WI38 (cell line): ENCODE results near the gene SSNA1.

Source experiments
- H3K4me3 ChIP-seq: 2 replicates; pipeline ENCODE4 v1.5.1; 2011; ENCODE audit warnings: low read depth, mild to moderate bottlenecking, control low read depth, low read length
- CTCF ChIP-seq: IDR thresholded peaks from 2 replicates; pipeline ENCODE4 v1.5.1; 2012; ENCODE audit warnings: low read depth, mild to moderate bottlenecking, control low read depth, low read length

The SSNA1 gene

GRCh38 chr9:137232510-137232909, 44.0 kb downstream of the SSNA1 start:
- H3K4me3 ChIP-seq, result no peak overlapping the region
- no peak for TF ChIP-seq CTCF

GRCh38 chr9:137233143-137233980, 44.9 kb downstream of the SSNA1 start:
- no peak for TF ChIP-seq CTCF
- H3K4me3 ChIP-seq, result no peak overlapping the region

- no peak for TF ChIP-seq CTCF
- no peak overlapping the region for H3K4me3 ChIP-seq
Measured at GRCh38 chr9:137234055-137234697, 45.7 kb downstream of the SSNA1 start.

GRCh38 chr9:137234758-137235423, 46.4 kb downstream of the SSNA1 start:
- no peak overlapping the region for H3K4me3 ChIP-seq
- TF ChIP-seq CTCF, result no peak

- TF ChIP-seq CTCF, result no peak
- H3K4me3 ChIP-seq, result no peak overlapping the region
Measured at GRCh38 chr9:137235424-137236237, 47.2 kb downstream of the SSNA1 start.

- peak; percentile 92 for TF ChIP-seq CTCF
Measured at GRCh38 chr9:137236238-137236935, 47.9 kb downstream of the SSNA1 start.

More at GRCh38 chr9:137236238-137236935, 47.9 kb downstream of the SSNA1 start:
- no peak overlapping the region for H3K4me3 ChIP-seq
